HL-60/S4 treated with phorbol 12-myristate 13-acetate at 8.2 ng/mL for 4 days and 3 days (cell line): Measurements from ENCODE around the gene SMPDL3A.

ENCODE experiments used
- in situ Hi-C: fragments of 300-500 bp; cut with MboI; formaldehyde crosslinking; loops from 2 replicates; pipeline ENCODE4 v1.15.0; 2022; ENCODE audit warnings: low sequenced_read_pairs

The SMPDL3A gene, protein sequence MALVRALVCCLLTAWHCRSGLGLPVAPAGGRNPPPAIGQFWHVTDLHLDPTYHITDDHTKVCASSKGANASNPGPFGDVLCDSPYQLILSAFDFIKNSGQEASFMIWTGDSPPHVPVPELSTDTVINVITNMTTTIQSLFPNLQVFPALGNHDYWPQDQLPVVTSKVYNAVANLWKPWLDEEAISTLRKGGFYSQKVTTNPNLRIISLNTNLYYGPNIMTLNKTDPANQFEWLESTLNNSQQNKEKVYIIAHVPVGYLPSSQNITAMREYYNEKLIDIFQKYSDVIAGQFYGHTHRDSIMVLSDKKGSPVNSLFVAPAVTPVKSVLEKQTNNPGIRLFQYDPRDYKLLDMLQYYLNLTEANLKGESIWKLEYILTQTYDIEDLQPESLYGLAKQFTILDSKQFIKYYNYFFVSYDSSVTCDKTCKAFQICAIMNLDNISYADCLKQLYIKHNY

DNA sequence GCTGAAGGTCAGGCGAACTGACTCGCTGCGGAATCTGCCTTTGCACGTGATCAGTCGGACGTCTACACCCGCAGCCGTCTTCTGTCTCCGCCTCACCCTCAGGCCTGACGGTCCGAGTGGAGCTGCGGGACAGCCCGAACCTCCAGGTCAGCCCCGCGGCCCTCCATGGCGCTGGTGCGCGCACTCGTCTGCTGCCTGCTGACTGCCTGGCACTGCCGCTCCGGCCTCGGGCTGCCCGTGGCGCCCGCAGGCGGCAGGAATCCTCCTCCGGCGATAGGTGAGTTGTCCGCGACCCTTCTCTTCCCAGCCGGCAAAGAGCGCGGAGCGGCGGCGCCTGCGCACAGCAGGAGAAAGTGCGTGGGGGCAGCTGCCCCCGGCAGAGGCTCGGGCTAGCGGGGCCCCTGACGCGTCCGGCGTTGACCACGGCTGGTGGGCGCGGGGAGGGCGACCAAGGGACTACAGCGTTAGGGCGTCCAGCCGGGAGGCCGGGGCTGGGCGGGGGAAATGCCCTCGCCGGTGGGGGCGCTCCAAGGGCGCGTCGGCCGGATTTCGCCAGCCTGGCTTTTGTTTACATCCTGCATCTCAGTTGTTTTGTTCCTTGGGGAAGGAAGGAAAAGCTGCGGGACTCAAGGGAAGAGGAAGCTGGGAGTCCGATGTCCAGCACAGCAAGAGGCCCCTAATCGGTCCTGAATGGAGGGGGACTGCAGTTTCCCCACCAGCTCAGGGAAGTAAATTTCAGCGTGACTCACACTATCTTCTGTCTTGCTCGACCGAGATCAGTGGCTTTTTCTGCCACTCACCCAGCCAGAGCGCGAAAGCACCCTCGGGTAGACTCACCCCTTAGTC is at the start of gene SMPDL3A:
TSS of gene SMPDL3A (plus strand) at position 77 of the 846 bp plus-strand sequence. CDS start at position 166, 89 bp downstream.
- in situ Hi-C loops: no loop called here

DNA sequence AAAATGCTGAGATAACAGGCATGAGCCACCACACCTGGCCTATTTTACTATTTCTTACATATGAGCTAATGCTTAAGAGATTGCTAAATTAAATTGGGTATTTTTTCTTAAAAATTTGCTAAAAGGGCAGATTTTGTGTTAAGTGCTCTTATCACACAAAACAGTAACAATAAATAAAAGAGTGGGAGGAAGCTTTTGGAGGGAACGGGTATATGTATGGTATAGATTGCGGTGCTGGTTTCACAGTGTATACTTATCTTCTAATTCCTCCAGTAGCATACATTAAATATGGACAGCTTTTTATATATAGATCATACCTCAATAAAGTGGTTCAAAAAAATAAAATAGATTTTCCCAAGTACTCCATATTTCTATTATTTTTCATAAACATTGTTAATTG is 49.0 kb upstream of the SMPDL3A start:
- in situ Hi-C loops: loop anchor here (25.0 kb wide), 2 partner anchors 97 to 572 kb away; no protein-coding TSS in a partner anchor

DNA sequence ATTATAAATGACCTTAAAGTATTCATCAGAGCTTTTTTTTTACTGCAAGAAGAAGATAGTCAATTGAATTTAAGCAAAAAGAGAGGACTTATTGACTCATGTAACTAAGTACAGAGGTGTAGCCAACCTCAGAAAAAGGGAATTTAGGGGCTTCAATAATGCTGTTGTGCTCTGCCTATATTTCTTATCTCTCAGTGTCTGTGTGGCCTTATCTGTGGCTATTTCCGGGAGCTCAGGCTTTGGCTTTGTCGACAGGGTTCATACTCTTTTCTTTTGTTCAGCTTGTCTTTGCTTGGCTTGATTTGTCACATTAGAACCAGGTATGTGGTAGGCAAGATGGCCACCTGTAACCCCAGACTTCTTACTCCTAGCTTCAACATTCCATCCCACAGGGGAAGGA is 48.1 kb upstream of the SMPDL3A start:
- in situ Hi-C loops: loop anchor here (25.0 kb wide), 2 partner anchors 96 to 571 kb away; no protein-coding TSS in a partner anchor

DNA sequence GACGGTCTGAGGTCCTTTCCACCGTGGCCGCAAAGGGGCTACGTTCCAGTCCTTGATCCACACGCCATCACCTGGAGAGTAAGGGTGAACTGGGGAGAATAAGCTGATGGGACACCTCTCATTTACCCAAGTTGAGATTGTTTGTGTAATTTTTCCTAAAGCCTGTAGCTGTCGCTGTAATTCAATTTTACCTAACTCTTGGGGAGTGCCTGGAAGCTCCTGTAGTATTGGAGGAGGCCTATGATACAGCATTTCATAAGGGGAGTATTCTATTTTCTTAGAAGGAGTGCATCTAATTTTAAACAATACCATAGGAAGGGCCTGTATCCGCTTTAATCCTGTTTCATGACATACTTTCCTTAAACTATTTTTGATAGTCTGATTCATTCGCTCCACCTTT is 44.8 kb upstream of the SMPDL3A start:
- in situ Hi-C loops: loop anchor here (25.0 kb wide), 2 partner anchors 93 to 568 kb away; no protein-coding TSS in a partner anchor

DNA sequence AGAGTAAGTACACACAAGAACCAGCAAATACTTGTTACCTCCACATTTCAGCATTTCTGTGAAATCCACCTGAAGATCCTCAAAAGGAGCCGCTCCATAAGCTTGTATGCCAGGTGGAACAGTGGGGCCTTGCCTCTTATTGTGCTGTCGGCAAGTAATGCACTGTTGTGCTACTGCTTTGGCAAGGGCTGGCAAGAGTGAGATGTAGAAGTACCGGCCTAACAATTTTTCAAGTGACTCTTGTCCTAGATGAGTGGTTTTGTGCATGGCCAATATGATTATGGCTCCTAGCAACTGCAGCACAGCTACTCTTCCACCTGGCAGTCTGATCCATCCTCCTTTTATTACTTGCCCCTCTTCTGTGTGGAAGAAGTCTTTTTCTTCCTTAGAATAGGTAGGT is 44.2 kb upstream of the SMPDL3A start:
- in situ Hi-C loops: loop anchor here (25.0 kb wide), 2 partner anchors 92 to 567 kb away; no protein-coding TSS in a partner anchor

DNA sequence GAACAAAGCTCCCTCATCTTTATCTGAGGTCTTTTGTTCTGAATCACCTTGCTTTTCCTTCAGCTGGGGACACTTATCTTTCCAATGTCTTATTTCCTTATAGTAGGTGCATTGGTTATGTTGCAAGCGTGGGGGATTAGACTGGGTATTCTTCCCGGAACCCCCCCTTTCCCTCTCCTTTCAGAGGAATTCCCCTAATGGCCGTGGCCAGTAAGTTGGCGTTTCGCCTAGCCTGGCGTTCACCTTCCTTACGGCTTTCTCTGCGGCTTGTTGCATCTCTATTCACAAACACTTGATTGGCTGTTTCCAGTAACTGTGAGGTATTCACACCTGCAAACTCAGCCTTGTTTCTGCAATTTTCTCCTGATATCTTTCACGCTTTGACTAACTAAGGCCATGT is 42.4 kb upstream of the SMPDL3A start:
- in situ Hi-C loops: loop anchor here (25.0 kb wide), 2 partner anchors 91 to 566 kb away; no protein-coding TSS in a partner anchor

DNA sequence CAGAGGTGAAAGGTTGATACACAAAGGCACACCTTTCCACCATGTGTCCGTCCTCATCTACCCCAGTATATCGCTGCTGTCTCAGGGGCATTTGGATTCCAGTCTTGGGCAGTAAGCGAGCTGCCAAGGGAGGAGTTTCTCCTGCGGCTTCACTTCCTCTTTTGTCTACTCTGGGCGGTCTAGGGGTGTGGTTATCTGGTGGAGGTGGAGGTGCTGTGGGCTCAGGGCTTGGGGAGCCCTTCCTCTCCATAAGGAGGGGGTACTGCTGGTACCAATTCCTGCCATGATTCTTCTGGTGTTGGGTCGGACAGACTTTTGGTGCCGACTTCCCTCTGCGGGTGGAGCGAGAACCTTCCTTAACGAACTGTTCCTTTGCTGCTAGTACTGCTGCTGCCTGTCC is 41.5 kb upstream of the SMPDL3A start:
- in situ Hi-C loops: loop anchor here (25.0 kb wide), 2 partner anchors 90 to 565 kb away; no protein-coding TSS in a partner anchor

DNA sequence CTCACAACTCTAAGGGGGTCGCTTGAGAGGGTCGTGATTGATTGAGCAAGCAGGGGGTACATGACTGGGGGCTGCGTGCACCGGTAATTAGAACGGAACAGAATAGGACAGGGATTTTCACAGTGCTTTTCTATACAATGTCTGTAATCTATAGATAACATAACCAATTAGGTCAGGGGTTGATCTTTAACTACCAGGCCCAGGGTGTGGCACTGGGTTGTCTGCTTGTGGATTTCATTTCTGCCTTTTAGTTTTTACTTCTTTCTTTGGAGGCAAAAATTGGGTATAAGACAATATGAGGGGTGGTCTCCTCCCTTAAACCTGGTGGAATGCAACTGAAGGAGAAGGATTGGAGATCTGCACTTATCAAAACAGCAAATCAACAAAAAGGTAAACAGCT is 40.1 kb upstream of the SMPDL3A start:
- in situ Hi-C loops: loop anchor here (25.0 kb wide), 2 partner anchors 88 to 563 kb away; no protein-coding TSS in a partner anchor

DNA sequence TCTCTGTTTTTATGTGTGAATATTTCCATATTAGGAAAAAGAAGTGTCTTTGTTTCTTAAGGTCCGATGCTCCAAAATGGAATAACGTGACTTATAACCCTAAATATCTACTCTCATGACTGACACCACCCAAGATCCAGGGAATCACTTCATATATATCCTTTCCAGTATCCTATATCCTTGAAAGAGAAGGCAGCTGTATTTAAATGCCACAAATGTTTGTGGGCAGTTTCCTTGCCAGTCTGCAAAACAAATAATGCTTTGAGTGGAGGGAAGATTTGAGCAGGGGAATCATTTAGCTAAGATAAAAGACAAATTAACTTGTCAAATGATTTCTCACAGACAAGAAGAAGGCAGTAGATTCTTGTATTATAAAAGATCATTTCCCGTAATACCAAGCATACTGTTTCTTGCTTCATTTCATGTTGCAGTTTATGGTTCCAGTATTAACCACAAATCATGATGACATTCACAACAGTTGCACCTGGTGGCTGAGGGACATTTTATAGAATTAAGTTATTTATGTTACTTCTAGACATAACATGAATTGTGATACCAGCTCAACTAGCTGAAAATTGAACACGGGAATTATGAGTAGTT is 39.5 kb upstream of the SMPDL3A start:
- in situ Hi-C loops: loop anchor here (25.0 kb wide), 2 partner anchors 88 to 563 kb away; no protein-coding TSS in a partner anchor

DNA sequence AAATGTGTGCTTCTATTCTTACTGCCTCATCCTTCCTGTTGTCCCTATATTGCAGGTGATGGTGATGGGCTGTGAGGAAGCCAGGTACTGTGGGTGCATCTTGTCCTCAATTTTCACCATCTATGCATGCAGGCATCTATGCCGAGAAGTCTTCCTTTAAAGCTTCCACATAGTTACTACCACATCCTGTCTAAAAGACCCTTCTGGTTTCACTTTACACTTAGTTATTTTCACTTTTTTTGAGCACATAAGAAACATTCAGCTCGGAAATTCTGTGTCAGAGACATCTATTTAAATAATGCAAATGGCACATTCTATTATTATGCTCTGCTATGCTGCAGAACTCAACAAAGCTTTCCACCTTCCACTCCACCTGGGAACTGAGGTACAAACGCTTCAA is 37.7 kb upstream of the SMPDL3A start:
- in situ Hi-C loops: no loop called here

DNA sequence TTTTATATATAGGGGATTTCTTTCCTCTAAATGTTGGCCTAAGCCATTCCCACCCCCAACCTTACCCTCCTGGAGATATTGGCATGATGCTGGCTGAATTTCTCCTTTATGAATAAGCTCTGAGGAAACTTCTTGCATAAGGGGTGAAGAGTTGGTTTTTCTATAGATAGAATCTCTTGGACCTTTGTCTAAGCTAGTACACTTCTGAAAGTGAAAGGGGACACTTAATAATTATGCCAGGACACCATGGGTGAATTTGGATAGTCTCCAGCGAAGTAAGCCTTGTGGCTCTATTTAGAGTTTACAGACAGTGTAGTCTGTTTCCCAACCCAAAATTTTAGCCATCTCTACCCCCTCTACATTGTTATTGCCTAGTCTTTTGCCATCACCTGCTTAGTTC is 36.6 kb upstream of the SMPDL3A start:
- in situ Hi-C loops: no loop called here

DNA sequence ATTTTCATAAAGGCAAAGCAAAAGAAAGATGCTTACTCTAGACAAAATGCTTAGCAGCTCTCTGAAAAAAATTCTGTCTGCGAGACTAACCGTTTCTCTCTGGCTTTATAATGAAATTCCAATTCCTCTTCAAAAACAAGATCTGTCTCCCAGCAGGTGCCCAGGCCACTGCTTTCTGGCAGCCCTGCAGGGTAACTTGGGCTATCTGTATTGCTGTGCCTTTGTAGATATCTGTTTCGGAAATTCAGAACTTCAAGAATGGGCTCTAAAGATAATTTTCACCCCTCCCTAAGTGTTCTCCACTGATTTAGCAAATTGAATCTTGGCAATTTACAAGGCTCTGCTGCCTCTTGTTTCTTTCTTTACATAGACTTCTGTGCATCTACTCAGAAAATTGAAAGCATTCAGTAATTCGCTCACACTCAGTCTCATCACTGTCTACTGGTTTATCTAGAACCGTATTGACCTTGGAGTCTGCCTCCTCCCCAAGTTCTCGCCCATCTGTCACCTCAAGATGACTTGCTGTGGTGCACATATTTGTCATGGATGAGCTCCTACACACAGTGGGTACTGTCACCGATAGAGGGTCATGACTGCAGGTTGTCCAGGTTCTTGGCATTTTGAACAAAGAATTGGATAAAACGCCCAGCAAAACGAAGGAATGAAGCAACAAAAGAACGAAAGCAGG is 35.9 kb upstream of the SMPDL3A start:
- in situ Hi-C loops: no loop called here

DNA sequence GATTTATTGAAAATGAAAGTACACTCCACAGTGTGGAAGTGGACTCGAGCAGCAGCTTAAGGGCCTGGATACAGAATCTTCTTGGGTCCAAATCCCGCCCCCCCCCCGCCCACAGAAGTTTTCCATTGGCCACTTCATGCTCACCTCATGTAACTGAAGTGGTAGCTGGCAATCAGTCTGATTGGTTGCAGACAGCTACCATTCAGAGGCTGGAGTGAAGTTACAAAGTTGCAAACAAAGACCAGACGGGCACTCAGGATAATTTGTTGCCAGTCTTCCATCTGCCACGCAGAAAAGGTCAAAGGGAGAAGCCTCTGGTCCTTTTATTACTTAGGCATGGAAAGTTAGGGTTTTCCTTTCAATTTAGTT is 35.4 kb upstream of the SMPDL3A start:
- in situ Hi-C loops: no loop called here

DNA sequence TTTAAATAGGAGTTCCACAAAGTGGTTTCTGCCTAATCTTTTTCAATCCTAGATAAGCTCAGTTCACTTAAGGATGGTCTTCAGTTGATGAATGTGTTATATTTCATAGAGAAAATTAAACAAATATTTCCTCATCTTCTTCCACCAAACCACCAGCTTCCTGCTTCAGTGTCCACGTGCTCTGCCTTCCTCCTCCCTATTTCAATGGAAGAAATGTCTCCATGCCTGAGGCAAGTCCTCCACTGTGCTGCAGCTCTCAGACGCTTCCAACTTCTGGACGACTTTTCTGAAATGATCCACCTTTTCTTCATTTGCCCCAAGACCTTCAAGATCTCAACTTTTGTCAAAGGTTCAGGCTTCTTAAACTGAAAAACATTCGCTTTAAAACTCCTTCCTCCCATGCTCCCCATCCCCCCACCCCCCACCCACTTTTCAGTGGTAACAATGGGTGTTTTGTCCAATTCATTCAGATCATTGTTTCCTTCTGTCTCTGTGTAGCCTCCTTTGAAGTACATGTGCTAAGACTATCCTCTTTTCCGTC is 34.8 kb upstream of the SMPDL3A start:
- in situ Hi-C loops: no loop called here

DNA sequence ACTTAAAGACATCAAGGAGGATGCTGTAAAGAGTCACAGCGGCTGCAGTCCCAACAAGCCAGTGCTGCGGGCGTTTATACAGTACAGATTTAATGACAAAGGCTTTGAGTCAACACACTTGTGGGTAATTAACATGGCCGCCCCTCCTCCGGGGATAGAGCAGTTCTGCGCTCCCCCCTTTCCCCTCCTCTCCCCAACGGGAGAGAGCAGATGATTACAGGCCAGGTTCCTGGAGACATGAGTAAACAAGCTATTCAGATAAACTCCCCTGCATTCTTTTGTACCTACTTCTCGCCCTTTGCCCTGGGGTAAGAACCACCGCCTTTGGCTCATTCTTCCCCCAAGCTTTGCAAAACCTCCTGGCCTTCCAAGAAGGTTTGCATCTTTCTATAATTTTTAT is 33.2 kb upstream of the SMPDL3A start:
- in situ Hi-C loops: no loop called here

DNA sequence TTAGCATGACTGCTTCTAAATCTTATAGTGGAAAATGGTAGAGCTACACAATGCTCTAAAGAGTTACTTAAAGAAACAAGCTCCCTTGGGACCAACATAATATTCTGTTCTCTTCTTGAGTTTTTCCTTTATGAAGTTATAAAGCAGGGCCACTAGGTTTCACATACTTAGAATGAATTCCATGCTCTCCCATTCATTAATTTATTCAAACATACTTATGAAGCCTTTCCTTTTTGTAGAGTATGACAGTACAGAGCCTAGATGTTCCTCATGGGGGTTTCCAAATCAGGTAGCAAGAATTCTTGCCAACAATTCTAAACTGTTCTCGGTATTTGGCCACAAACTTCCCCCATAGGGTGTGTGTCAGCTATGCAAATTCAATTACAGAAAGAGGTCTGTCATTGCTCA is 30.1 kb upstream of the SMPDL3A start:
- in situ Hi-C loops: no loop called here

DNA sequence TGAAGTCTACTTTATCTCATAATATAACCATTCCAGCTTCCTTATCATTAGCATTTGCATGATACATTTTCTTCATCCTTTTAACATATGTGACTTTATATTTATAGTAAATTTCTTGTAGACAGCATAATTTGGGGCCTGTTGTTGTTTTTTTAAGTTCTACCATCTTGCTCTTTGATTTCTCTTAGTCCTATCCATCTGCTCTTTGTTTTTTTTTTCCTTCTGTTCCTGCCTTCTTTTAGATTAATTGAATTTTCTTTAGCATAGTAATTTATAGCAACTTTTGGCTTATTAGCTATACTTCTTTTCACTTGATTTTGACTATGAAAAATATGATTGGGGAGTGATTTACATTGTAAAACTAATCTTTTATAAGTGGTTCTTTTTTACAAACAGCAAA is 28.7 kb upstream of the SMPDL3A start:
- in situ Hi-C loops: no loop called here

DNA sequence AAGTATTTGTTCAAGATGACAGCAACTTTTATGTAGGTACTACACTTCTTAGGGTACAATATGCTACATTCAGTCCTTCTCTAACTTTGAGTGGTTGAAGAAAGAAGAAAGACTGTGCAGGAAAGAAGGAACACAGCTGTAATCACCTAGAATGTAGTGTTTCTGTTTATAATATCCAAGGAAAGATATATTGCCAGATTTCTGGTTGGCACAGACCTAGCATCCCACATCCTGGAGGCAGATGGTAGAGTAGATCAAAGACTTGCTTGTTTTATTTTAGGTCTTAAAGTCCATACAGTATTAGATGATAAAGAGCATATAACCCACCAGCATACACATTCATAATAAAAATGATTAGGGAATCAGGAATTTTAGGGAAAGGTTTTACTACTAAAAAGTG is 22.8 kb upstream of the SMPDL3A start:
- in situ Hi-C loops: no loop called here

DNA sequence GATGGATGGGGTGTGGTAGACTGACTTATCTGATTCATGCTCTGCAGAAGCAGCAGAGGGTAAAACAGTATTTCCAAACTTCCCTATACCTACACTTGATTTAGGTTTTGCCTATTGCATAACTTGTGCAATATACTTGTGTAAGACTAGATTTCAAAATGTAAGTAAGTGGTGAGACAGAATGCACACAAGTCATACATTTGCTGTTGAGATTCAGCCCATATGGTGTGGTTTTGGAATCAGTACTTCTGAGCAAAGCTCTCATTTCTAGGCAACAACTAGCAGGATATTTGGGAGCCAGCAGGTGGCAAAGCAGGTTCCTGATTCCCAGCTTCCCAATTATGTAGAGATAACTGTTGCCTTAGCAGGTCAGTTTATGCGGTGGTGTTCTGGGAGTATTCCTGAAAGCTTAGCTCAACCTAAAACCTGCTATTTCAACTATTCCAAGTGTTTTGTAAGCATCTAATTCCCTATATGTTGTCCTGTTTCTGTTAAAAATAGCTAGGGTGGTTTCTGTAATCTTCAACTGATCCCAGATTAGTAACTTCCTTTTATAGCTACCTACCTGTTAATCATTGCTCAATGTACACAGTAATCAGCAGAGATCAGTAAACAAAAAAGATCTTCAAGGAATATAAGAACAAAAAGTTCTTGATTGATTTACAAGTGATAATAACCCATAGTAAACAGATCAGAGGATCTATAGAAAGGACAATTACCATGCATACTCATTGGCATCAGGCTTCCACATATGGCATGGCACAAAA is 18.0 kb upstream of the SMPDL3A start:
- in situ Hi-C loops: no loop called here
